Stomach (tissue), 9 donors: ENCODE data around the gene GLS. TPM values are rescaled to one million over a fixed set of nuclear protein-coding genes. Genes with fewer than 3 reads are reported as not detected.
A peak's percentile ranks its signal among the peaks of the same experiment; 100 is the strongest.

Experiments used
- DNase-seq, 2 donors: peaks; one replicate each; pipeline versions ENCODE4 v3.0.0 to v3.0.0-alpha.2; 2013 to 2019
- H3K27ac ChIP-seq, 5 donors: fragments of 200-600 bp in 4 of 5; sonication (generic) in 4 of 5; one replicate each; pipeline ENCODE4 v1.5.1; 2013 to 2019; ENCODE audit warnings: mild to moderate bottlenecking in 1 of 5, moderate library complexity in 1 of 5
- H3K27me3 ChIP-seq, 3 donors: fragments of 200-600 bp; sonication (generic); one replicate each; pipeline ENCODE4 v1.5.1; 2017 to 2019; ENCODE audit warnings: mixed run types in 1 of 3
- H3K36me3 ChIP-seq, 4 donors: fragments of 200-600 bp; sonication (generic); 1 replicate in 3 of 4; 2 replicates in 1 of 4; pipeline ENCODE4 v1.5.1; 2016 to 2019
- H3K4me1 ChIP-seq, 4 donors: fragments of 200-600 bp; sonication (generic); one replicate each; pipeline ENCODE4 v1.5.1; 2016 to 2019
- H3K4me3 ChIP-seq, 4 donors: fragments of 200-600 bp; sonication (generic) in 3 of 4; one replicate each; pipeline ENCODE4 v1.5.1; 2016 to 2019; ENCODE audit warnings: mild to moderate bottlenecking in 1 of 4
- H3K9me3 ChIP-seq, 4 donors: fragments of 200-600 bp; sonication (generic); one replicate each; pipeline ENCODE4 v1.5.1; 2016 to 2019
- CTCF ChIP-seq, 7 experiments: fragments of 450-650 bp in 4 of 7; fragments of 200-600 bp in 3 of 7; sonication (generic) in 3 of 7; IDR thresholded peaks; one replicate each; pipeline ENCODE4 v1.5.1; 2016 to 2019; ENCODE audit warnings: antibody characterized with exemption in 7 of 7, control low read depth in 2 of 7, mild to moderate bottlenecking in 1 of 7
- EP300 ChIP-seq: sonication (generic); formaldehyde crosslinking; IDR thresholded peaks from one replicate; pipeline ENCODE4 v1.6.1; 2017; ENCODE audit warnings: antibody characterized with exemption
- POLR2A ChIP-seq, 4 donors: fragments of 450-650 bp; IDR thresholded peaks; one replicate each; pipeline ENCODE4 v1.6.1; 2016; ENCODE audit warnings: antibody characterized with exemption in 4 of 4, control low read depth in 2 of 4, mild to moderate bottlenecking in 1 of 4, moderate library complexity in 1 of 4
- POLR2AphosphoS5 ChIP-seq, 3 donors: sonication (generic); formaldehyde crosslinking; IDR thresholded peaks; one replicate each; pipeline ENCODE4 v1.6.1; 2016; ENCODE audit warnings: antibody characterized with exemption in 3 of 3
- WGBS, 5 donors: extraction: QIAGEN DNeasy Blood & Tissue Kit in 3 of 5; methylation state at CpG; one replicate each; pipeline versions ENCODE4 v1.1.5 to v1.1.7; 2013 to 2018; 5-methylcytosine and 5-hydroxymethylcytosine counted together
- intact Hi-C: fragments of 100-400 bp; cut with DNase I; formaldehyde crosslinking; loops from one replicate; pipeline ENCODE4 v1.15.1; 2023; ENCODE audit warnings: low total_unique reads
- polyA plus RNA-seq, 3 donors: library from polyadenylated mRNA; stranded (reverse); fragments of 200-250 nt; gene quantifications; one replicate each; pipeline ENCODE4 v1.2.3, GENCODE V29; 2013
- total RNA-seq, 5 donors: library from RNA; depleted of rRNA; stranded (reverse); fragments of >200 nt; gene quantifications; one replicate each; pipeline versions ENCODE4 v1.1.0 to v1.2.3, GENCODE V29; 2014 to 2016
- donor health status: healthy with polysubstance abuse.
- donor health status: Bipolar disorder and iron deficiency.
- donor health status: healthy.

Gene GLS
- total and polyA plus RNA-seq, 8 donors = 9.6 to 353 (median 109) TPM

DNA sequence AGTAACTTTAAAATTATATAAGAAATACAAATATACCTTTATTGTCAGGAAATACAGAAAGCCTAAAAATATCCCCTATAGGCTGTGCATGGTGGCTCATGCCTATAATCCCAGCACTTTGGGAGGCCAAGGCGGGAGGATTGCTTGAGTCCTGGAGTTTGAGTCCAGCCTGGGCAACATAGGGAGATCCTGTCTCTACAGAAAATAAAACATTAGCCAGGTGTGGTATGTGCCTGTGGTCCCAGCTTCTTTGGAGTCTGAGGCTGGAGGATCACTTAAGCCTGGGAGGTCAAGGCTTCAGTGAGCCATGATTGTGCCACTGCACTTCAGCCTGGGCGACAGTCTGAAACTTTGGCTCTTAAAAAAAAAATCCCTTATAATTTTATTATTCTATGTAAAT lies 29.1 kb downstream of the GLS start:
- intact Hi-C loops = no loop called here
- H3K4me3 ChIP-seq = no peak overlapping the region
- 93 to 99% (median 96%) methylated on average over 2 of the region's 2 CpGs for WGBS, 5 donors
- H3K27ac ChIP-seq = peak overlapping the region in 1 of 5 donors; percentile 9
- no peaks in the 10 kb centered on the region for H3K9me3 ChIP-seq
- no peaks in the 10 kb centered on the region for H3K27me3 ChIP-seq
- H3K36me3 ChIP-seq = peaks cover 5 to 40% (median 24%) of the 10 kb centered on the region in 4 donors
- TF ChIP-seq CTCF (IDR thresholded peaks at IDR 0.05) = no peak
- TF ChIP-seq POLR2AphosphoS5 (IDR thresholded peaks at IDR 0.05) = no peak
- no peak for TF ChIP-seq POLR2A (IDR thresholded peaks at IDR 0.05)
- no peak for TF ChIP-seq EP300
- peaks cover 0 to 19% (median 0%) of the 10 kb centered on the region in 4 donors for H3K4me1 ChIP-seq
- DNase-seq = no peak

DNA sequence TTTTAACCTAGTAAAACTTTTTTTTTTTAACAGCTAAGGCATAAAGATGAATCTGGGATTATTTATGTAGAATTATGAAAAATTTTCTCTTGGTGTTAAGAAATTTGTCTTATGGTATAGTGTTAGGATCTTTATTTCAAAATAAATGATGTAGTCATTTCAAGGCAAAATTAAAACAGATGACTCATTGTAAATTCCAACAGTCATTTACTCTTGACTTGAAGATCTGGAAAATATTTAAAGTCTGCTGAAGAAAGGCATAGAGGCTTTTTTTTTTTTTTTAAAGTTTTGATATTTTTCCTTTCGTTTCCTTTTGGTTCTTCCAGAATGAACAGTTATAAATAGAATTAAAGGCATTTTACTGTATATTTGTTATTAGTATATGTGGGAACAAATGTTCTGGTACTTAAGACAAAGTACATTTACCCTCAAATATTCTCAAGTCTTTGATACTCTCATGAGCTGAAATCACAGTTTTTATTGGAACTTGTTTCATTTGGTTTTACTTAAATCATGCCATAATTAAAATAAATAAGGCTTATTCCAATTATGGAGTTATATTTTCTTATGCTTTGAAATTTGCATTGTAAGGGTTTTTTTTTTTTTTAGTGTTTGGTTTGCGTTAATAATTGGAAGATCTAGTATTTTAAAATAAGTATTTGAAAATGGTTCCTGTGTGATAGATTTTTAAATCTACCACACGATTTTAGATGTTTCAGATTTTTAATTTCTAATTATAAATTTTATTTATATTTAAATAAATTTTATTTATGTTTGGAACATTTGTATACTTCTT lies 29.9 kb downstream of the GLS start:
- no peak for TF ChIP-seq CTCF (IDR thresholded peaks at IDR 0.05)
- TF ChIP-seq POLR2A (IDR thresholded peaks at IDR 0.05) = no peak
- 42 to 60% (median 50%) methylated on average over 3 of the region's 3 CpGs for WGBS, 5 donors
- Histone ChIP-seq H3K4me1 (peaks cover 0 to 19% (median 0%) of the 10 kb centered on the region in 4 donors), H3K36me3 (peaks cover 1 to 31% (median 18%) of the 10 kb centered on the region in 4 donors), H3K9me3 (no peaks in the 10 kb centered on the region), H3K4me3 (no peak overlapping the region), H3K27me3 (no peaks in the 10 kb centered on the region), H3K27ac (peak overlapping the region in 1 of 5 donors; percentile 9)
- intact Hi-C loops = no loop called here
- DNase-seq = no peak

DNA sequence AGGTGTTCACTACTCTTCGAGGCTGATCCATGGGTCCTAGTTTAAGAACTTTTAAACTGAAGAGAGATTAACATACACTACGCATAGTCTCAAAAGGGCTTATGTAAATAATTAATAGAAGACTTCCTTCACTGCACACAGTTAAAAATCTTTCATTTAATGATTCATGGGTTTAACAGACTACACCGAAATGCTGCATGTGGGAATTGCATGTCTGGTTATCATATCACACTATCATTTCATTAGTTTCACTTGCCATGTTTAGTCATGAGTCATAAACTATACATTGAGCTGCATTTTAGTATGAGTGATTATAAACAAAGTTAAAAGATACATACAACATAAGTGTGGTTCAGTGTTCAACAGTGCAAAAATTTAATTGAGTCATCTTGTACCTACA lies 31.2 kb downstream of the GLS start:
- Histone ChIP-seq H3K9me3 (no peaks in the 10 kb centered on the region), H3K4me1 (peaks cover 0 to 24% (median 0%) of the 10 kb centered on the region in 4 donors), H3K27ac (no peak overlapping the region), H3K27me3 (no peaks in the 10 kb centered on the region), H3K36me3 (peaks cover 0 to 35% (median 17%) of the 10 kb centered on the region in 4 donors), H3K4me3 (no peak overlapping the region)
- TF ChIP-seq POLR2AphosphoS5 (IDR thresholded peaks at IDR 0.05) (peak in 1 of 3 donors; percentile 19), CTCF (IDR thresholded peaks at IDR 0.05) (no peak)
- WGBS, 5 donors = 46 to 57% (median 54%) methylated on average over 3 of the region's 3 CpGs
- DNase-seq = no peak
- intact Hi-C loops = no loop called here

DNA sequence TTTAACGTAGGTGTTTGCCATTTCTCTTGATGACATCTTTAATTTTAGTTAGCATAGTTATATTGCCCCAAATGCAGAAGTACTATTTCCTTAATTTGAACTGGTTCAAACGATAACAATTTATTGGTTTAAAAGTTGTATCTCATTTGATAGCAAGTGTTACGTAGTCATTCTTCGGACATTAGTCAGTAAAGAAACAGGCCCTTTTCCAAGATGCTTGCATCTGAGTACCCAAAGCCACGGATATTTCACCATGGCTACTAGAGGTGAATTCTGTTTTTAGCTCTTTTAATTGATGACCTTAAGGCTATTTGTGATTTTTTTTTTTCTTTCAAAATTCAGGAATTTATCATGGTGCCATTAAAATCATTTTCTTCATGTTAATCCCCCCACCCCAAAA lies 32.1 kb downstream of the GLS start:
- WGBS, 5 donors = 85 to 94% (median 91%) methylated on average over 5 of the region's 5 CpGs
- no peak for DNase-seq
- no peak overlapping the region for H3K27ac ChIP-seq
- intact Hi-C loops = no loop called here
- H3K4me1 ChIP-seq = peaks cover 0 to 24% (median 0%) of the 10 kb centered on the region in 4 donors
- TF ChIP-seq POLR2AphosphoS5 (IDR thresholded peaks at IDR 0.05) = no peak
- no peak for TF ChIP-seq POLR2A (IDR thresholded peaks at IDR 0.05)
- no peak for TF ChIP-seq CTCF (IDR thresholded peaks at IDR 0.05)
- no peak for TF ChIP-seq EP300
- H3K27me3 ChIP-seq = no peaks in the 10 kb centered on the region
- no peaks in the 10 kb centered on the region for H3K9me3 ChIP-seq
- no peak overlapping the region for H3K4me3 ChIP-seq
- H3K36me3 ChIP-seq = peaks cover 0 to 39% (median 17%) of the 10 kb centered on the region in 4 donors
